Stimulated activated CD8-positive, alpha-beta memory T cell treated with anti-CD3 and anti-CD28 coated beads, Interleukin-7, amount 100 ng/mL, for 1 hour (primary cell): Measurements from ENCODE around the gene LDLRAD4.

Experiments used
- DNase-seq, 2 donors: peaks; one replicate each; pipeline ENCODE4 v3.0.0-alpha.2; 2020; ENCODE audit warnings: low read depth in 2 of 2

The LDLRAD4 gene

GRCh38 chr18:13534631-13535030 lies 316.1 kb downstream of the LDLRAD4 start:
- DNase-seq: no peak

DNA sequence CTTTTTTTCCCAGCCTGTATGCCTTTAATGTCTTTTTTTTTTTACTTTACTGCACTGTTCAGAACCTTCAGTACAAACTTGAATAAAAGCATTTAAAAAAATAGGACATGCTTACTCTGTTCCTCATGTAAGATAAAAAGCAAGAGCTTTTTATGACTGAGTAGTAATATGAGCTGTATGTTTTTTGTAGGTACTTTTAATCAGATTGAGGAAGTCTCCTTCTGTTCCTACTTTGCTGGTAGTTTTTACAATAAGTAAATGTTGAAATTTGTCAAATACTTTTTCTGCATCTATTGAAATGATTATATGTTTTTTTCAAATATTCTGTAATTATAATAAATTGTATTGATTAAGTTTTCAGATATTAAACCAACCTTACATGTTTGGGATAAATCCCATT lies 318.0 kb downstream of the LDLRAD4 start:
- no peak for DNase-seq

GRCh38 chr18:13537022-13537780 lies 318.6 kb downstream of the LDLRAD4 start:
- no peak for DNase-seq

DNA sequence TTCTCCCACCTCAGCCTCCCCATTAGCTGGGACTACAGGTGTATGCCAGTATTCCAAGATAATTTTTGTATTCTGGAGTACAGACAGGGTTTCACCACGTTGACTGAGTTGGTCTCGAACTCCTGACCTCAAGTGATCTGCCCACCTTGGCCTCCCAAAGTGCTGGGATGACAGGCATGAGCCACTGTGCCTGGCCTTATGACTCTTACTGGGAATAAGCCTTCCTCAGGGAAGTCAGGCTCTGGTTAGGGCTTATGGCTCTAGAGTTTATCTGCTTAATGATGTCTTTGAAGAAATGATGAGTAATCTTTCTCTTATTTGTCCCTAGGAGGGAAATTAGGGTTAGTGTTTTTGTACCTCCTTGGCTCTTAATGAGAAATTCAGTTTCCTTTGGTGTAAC lies 320.1 kb downstream of the LDLRAD4 start:
- no peak for DNase-seq

GRCh38 chr18:13539050-13539449 lies 320.5 kb downstream of the LDLRAD4 start:
- DNase-seq: peak in 1 of 2 donors; percentile 6

DNA sequence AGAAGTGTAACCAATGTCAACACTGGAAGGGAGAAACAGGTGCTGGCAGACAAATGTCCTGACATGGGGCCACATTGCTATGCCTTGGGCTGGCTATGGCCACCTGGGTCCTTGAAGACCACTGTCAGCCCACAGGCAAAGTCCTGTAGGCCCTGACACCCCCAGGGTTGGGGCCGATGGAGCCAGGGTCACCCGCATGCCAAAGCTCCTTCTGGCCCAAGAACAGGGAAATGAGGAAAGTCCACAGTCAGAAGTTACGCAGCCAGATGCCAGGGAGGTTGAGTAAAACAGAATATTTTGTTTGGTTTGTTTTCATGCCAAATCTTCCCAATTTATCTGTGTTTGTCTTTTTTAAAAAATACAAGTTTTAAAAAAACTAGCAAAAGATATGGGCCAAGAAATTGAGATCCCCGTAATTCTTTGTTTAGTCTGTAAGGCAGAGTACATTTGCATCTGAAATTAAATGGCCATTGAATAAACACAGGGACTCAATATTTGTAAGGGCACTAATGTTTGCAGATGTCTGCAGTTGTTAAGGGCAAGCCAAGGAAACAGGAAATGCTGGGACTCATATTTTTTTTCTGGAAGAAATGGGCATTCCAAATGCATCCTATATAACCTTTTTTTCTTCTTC lies 321.4 kb downstream of the LDLRAD4 start:
- no peak for DNase-seq

DNA sequence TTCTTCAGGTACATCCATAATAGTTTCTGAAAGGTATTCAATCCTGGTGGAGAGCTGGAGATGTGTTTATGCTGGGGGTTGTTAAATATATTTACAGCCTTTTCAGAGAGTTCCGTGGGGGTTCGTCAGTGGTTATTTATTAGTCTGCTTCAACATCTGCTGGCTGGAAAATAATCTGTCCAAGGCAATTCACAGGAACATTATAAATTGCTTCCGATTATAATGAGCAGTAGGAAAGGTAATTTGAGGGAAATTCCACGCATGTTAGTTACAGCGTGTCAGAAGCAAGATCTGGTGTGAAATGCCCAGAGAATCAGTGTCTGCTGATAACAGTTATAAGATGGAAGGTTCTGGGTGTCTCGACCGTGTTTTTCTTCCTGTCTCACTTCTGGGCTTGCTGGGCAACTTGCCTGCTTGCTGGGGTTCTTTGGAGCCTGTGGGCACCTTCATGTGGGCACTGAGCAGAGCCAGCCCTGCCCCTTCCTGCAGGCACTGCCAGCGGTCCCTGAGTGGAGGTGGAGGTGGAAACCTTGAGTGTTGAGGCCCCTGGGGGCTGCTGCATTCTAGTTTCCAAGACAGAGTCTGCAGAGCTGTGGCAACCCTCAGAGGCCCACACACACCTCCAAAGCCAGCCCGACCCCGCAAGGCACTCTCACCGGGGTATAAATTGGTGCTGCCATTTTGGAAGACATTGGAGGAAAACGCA lies 322.1 kb downstream of the LDLRAD4 start:
- peak in 1 of 2 donors; percentile 6 for DNase-seq

DNA sequence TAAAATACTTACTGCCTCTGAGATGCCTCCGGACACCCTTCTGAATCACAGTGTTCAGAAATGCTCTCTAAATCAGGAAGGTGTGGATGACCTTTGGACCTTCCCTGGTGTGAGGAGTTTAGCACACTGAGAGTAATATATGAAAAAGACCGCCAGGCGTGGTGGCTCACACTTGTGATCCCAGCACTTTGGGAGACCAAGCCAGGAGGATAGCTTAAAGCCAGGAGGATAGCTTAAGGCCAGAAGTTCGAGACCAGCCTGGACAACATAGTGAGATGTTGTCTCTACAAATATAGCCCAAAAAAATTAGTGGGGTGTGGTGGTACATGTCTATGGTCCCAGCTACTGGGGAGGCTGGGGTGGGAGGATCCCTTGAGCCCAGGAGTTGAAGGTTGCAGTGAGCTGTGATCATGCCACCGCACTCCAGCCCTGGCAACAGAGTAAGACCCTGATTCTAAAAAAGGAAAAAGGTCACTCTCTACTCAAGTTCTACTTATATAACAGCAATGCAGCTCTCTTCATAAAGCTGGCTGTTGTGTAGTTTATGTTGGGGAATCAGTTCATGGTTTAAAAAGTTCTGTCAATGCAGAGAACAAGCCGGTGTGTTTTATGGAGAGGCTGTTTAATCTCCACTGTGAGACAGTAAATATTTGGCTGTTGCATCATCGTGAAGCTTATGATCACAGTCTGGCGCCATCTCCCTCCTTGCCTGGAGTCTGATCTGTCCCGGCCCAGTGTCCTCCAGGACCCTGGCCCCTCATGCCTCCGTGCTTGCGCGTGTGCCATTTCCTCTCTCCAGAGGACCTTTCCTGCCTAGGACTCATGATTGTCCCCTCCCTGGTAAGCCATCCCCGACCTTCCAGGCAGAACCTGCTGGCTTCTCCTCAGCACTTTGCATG lies 323.3 kb downstream of the LDLRAD4 start:
- no peak for DNase-seq

- no peak for DNase-seq
Measured at GRCh38 chr18:13542520-13542847, 323.9 kb downstream of the LDLRAD4 start.

DNA sequence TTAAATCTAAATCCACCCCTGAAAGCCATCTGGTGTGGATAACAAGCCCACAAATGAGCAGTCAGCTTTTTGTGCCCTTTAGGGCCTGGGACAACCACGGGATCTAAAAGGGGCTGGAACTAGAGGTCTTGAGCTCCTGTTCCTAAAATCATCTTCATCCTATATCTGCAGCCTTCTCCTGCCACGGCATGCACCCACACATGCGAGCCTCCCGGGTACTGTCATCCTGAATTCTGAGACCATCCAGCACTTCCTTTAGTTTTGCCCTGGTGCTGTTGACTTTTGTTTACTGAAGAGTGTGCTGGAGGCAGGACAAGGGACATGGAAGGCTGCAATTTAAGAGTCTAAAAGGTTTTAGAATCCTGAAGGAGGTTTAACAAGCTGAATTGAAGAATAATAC lies 324.6 kb downstream of the LDLRAD4 start:
- no peak for DNase-seq

DNA sequence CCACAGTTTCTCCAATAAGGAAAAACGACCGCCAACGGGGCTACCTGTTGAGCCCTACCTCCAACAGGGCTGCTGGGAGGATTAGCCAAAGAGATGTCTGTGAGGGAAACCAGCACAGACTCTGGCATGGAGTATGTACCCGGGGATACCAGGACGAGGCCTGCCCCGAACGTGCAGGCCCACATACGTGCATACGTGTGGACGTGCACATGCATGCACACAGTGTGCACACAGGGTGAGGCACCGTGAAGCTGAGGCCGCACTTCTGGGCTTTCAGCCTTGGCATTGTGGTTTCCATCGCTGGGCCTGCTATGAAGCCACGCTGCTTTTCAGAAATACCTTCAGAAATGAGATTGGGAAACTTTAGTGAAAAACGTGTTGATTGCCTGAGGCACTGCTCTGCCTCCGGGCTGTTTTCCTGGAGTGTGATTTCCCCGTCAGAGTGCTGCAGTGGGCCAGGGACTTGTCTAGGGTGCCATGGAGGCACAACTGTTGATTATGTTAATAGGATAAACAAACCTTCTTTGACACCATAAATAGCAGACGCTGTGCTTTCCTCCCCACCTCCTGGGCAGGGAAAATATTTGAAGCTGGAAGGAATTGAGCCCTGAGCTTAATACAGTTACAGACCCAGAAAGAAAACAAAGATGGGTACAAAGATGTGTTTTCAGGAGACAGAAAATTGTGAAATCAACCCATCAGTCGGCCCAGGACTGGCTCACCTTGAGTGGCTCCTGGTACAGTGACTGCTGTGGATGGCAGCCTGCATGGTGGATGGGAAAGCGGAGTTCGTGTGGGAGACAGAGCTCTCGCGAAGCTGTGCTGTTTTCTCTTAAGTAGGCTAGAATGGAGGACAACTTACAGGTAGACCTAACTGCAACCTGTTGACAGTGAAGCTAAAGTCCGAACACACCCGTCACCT lies 325.5 kb downstream of the LDLRAD4 start:
- DNase-seq: no peak

GRCh38 chr18:13544953-13545352 lies 326.4 kb downstream of the LDLRAD4 start:
- DNase-seq: no peak

DNA sequence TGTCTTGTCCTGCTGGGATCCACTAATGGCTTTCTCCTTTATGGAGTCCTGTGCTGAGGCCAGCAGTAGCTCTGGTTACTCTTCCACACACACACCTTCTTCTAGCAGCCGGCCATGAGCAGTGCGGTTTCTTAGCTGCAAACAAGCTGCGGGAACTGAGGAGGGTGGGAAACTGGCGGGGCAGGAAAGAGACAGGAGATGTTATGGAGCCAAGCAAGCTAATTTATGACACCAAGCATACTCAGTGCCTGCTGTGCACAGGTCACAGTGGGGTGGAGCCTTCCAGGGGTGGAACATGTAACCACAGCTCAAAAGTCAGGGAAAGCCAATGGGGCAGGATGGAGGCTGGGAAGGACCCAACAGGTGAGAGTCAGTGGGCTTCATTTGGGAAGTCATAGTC lies 327.0 kb downstream of the LDLRAD4 start:
- DNase-seq: no peak

GRCh38 chr18:13545955-13546354 lies 327.4 kb downstream of the LDLRAD4 start:
- no peak for DNase-seq

DNA sequence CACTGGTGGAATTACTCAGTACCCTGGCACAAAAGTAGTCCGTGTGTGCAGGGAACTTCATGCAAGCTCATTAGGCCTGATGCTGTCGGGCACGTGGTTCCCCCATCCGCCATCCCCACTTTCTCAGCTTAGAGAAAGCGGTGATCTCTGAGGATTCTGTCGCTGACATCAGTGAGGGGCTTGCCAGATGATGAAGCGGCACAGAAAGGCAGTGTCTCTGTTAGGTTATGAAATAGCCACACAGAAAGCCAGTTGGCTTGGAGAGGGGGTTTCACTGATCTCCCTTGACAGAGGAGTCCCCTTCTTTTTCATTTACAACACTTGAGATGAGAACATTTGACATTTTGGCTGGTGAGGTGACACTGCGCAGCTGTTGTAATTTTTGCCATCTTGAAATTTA lies 328.1 kb downstream of the LDLRAD4 start:
- DNase-seq: no peak

GRCh38 chr18:13547347-13547746 lies 328.8 kb downstream of the LDLRAD4 start:
- DNase-seq: no peak

DNA sequence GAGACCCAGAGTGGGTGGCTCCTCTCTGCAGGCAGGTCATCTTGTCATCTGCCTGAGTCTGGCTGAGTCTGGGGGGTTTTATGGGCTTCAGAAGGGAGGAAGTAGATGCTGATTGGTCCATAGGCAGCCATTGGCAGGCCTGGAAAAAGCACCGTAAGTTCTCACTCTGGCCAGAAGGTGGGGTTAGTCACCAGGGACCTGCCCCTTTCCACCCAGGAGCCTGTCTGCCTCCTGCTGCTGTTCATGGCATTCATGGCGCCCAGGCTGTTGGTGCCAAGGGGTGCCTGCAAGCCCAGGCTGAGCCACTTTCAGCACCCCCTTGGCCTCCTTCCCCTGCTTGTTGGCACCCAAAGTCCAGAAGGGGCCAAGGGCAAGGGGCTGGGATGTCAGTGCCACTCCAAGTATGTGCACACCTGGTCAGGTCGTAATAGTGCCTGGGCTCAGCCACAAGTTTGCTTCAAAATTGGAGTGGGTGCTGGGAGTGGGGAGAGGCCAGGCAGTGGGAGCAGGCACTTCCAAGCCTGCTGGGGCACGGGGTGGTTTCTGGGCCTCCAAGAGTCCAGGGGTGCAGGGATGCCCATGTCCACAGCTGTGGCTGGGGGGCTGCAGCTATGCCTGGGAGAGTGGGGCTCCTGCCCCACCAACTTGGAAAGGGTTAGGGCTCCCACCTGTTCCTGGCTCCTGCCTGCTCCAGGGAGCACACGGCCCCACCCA lies 329.7 kb downstream of the LDLRAD4 start:
- DNase-seq: no peak

GRCh38 chr18:13548966-13549879 lies 330.7 kb downstream of the LDLRAD4 start:
- DNase-seq: no peak

DNA sequence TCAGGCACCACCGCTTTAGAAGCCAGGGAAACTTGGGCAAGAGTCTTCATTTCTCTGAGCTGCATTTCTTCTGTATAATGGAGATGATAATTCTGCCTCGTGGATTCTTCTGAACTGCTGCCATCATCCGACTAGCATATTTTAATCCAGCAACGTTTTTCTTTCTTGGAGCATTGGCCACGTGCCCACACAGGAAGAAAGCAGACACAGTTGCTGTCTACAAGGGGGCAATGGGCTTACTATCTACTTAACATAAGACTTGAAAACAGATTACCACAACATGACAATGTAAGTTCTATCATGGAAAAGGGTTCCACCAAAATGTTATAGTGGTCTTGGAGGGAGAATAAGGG lies 331.3 kb downstream of the LDLRAD4 start:
- DNase-seq: no peak
